HG02642 (cell line): ENCODE results near the gene RNASE8.
"Not testable (repeated sequence)": the region's sequence is repeated elsewhere in the genome, so short reads cannot be mapped to it uniquely, and the experiment has no call there.

Source experiments
- ATAC-seq: cut with Tn5 transposase; IDR thresholded peaks from one replicate; pipeline ENCODE4 v1.9.1; 2021; ENCODE audit warnings: mild to moderate bottlenecking; ENCODE audit not compliant: unreplicated experiment, poor library complexity

RNASE8 gene

GRCh38 chr14:21057803-21058675 is at the start of gene RNASE8:
RNASE8 (plus strand) TSS chr14:21057822; CDS start chr14:21057893, 71 bp downstream.
- ATAC-seq = no peak

- not testable (repeated sequence) for ATAC-seq
These were observed 47.9 kb upstream of the RNASE8 start for GRCh38 chr14:21009721-21010120.

- no peak for ATAC-seq
These were observed 46.5 kb upstream of the RNASE8 start for GRCh38 chr14:21011136-21011535.

- ATAC-seq = no peak
These were observed 42.8 kb upstream of the RNASE8 start for GRCh38 chr14:21014761-21015190.

GRCh38 chr14:21015312-21015711 is 42.3 kb upstream of the RNASE8 start:
- ATAC-seq = no peak

- no peak for ATAC-seq
These were observed 41.0 kb upstream of the RNASE8 start for GRCh38 chr14:21016413-21017190.

GRCh38 chr14:21017528-21018245 is 39.9 kb upstream of the RNASE8 start:
- ATAC-seq = no peak

- no peak for ATAC-seq
These were observed 39.3 kb upstream of the RNASE8 start for GRCh38 chr14:21018286-21018685.

- ATAC-seq = no peak
These were observed 38.8 kb upstream of the RNASE8 start for GRCh38 chr14:21018781-21019180.

GRCh38 chr14:21019366-21019765 is 38.3 kb upstream of the RNASE8 start:
- ATAC-seq = no peak

- no peak for ATAC-seq
These were observed 36.6 kb upstream of the RNASE8 start for GRCh38 chr14:21020977-21021545.

- ATAC-seq = no peak
These were observed 34.9 kb upstream of the RNASE8 start for GRCh38 chr14:21022686-21023085.

GRCh38 chr14:21023174-21023573 is 34.4 kb upstream of the RNASE8 start:
- no peak for ATAC-seq

GRCh38 chr14:21023817-21024584 is 33.6 kb upstream of the RNASE8 start:
- ATAC-seq = no peak

GRCh38 chr14:21024585-21025370 is 32.8 kb upstream of the RNASE8 start, which contains the start of gene NDRG2:
NDRG2 (minus strand) TSS chr14:21025061; CDS start chr14:21023315, 1,746 bp downstream.
- peak; percentile 51 for ATAC-seq

- no peak for ATAC-seq
These were observed 32.0 kb upstream of the RNASE8 start for GRCh38 chr14:21025371-21026273.

- no peak for ATAC-seq
These were observed 31.2 kb upstream of the RNASE8 start for GRCh38 chr14:21026274-21026987.
